GM23338 (cell line): ENCODE data around the gene PLA2G6. TPM values are rescaled to one million over a fixed set of nuclear protein-coding genes. Genes with fewer than 3 reads are reported as not detected.

Experiments
- ATAC-seq: fragments of 200-7000 bp; cut with Tn5 transposase; 3 replicates; pipeline ENCODE4 v1.9.1; 2020
- DNase-seq: peaks from one replicate; pipeline ENCODE4 v3.0.0-alpha.2; 2015; ENCODE audit warnings: low spot score
- H2AFZ ChIP-seq: fragments of 200-600 bp; sonication (generic); 2 replicates; pipeline ENCODE4 v1.8.0; 2016; ENCODE audit warnings: antibody characterized with exemption, mild to moderate bottlenecking, moderate library complexity
- H3F3A ChIP-seq: fragments of 200-600 bp; sonication (generic); replicated peaks from 2 replicates; pipeline ENCODE4 v1.8.0; 2017; ENCODE audit warnings: antibody characterized with exemption, mixed run types, low read depth
- H3K27ac ChIP-seq: fragments of 200-600 bp; sonication (generic); 2 replicates; pipeline ENCODE4 v1.6.1; 2016; ENCODE audit warnings: low read depth
- H3K27me3 ChIP-seq: fragments of 200-600 bp; sonication (generic); 2 replicates; pipeline ENCODE4 v1.8.0; 2016; ENCODE audit warnings: mild to moderate bottlenecking, mixed run types, moderate library complexity; ENCODE audit not compliant: insufficient read depth
- H3K36me3 ChIP-seq: fragments of 200-600 bp; sonication (generic); 2 replicates; pipeline ENCODE4 v1.8.0; 2016; ENCODE audit warnings: mild to moderate bottlenecking; ENCODE audit not compliant: insufficient read depth
- H3K4me1 ChIP-seq: fragments of 200-600 bp; sonication (generic); 2 replicates; pipeline ENCODE4 v1.8.0; 2016; ENCODE audit warnings: mild to moderate bottlenecking, moderate library complexity; ENCODE audit not compliant: insufficient read depth
- H3K4me2 ChIP-seq: fragments of 200-600 bp; sonication (generic); 2 replicates; pipeline ENCODE4 v1.7.1; 2017; ENCODE audit warnings: mixed run types
- H3K4me3 ChIP-seq: fragments of 200-600 bp; sonication (generic); 2 replicates; pipeline ENCODE4 v1.6.1; 2016; ENCODE audit warnings: mixed run types
- H3K79me2 ChIP-seq: fragments of 200-600 bp; sonication (generic); replicated peaks from 2 replicates; pipeline ENCODE4 v1.8.0; 2017; ENCODE audit warnings: mild to moderate bottlenecking; ENCODE audit not compliant: insufficient read depth
- H3K9me2 ChIP-seq: fragments of 200-600 bp; sonication (generic); 2 replicates; pipeline ENCODE4 v1.8.0; 2017; ENCODE audit not compliant: insufficient read depth
- H4K20me1 ChIP-seq: fragments of 200-600 bp; sonication (generic); replicated peaks from 2 replicates; pipeline ENCODE4 v1.8.0; 2017; ENCODE audit warnings: mild to moderate bottlenecking; ENCODE audit not compliant: insufficient read depth
- H3K27ac Mint-ChIP-seq: 2 replicates; pipeline ENCODE4 v1.8.0; 2020; ENCODE audit warnings: inconsistent platforms, mild to moderate bottlenecking, moderate library complexity, mixed read lengths
- H3K27me3 Mint-ChIP-seq: 3 replicates; pipeline ENCODE4 v1.8.0; 2022; ENCODE audit warnings: low read depth, mild to moderate bottlenecking, moderate library complexity, mixed read lengths, inconsistent platforms; ENCODE audit not compliant: insufficient read depth, poor library complexity
- H3K36me3 Mint-ChIP-seq: 3 replicates; pipeline ENCODE4 v1.8.0; 2021; ENCODE audit warnings: low read depth, mild to moderate bottlenecking, inconsistent platforms, moderate library complexity, mixed read lengths
- H3K4me1 Mint-ChIP-seq: 3 replicates; pipeline ENCODE4 v1.8.0; 2020; ENCODE audit warnings: mild to moderate bottlenecking, inconsistent platforms, mixed read lengths
- H3K4me3 Mint-ChIP-seq: 3 replicates; pipeline ENCODE4 v1.8.0; 2021; ENCODE audit warnings: moderate library complexity, mild to moderate bottlenecking, inconsistent platforms, mixed read lengths
- H3K9me3 Mint-ChIP-seq: 3 replicates; pipeline ENCODE4 v1.8.0; 2020; ENCODE audit warnings: moderate library complexity, mild to moderate bottlenecking, inconsistent platforms, mixed read lengths
- CREB1 ChIP-seq: fragments of 250-450 bp; sonication (Bioruptor Pico); IDR thresholded peaks from 2 replicates; pipeline ENCODE4 v1.5.0; 2020; ENCODE audit warnings: low read depth, mild to moderate bottlenecking, moderate library complexity
- EZH2phosphoT487 ChIP-seq: fragments of 200-600 bp; sonication (generic); IDR thresholded peaks from one replicate; pipeline ENCODE4 v1.8.1; 2018; ENCODE audit warnings: antibody characterized with exemption; ENCODE audit not compliant: unreplicated experiment
- NANOG ChIP-seq: IDR thresholded peaks from 2 replicates; pipeline ENCODE4 v1.6.1; 2016; ENCODE audit warnings: antibody characterized with exemption, borderline replicate concordance
- ZNF114 ChIP-seq: fragments of 250-450 bp; sonication (Bioruptor Pico); IDR thresholded peaks from 2 replicates; pipeline ENCODE4 v1.5.0; 2020; ENCODE audit warnings: mild to moderate bottlenecking, moderate library complexity
- ZNF331 ChIP-seq: fragments of 250-450 bp; sonication (Bioruptor Pico); IDR thresholded peaks from 2 replicates; pipeline ENCODE4 v1.5.0; 2020; ENCODE audit warnings: low read depth, mild to moderate bottlenecking, moderate library complexity
- polyA plus RNA-seq: library from polyadenylated mRNA; unstranded; fragments of >200 nt; fragmentation: Nextera tagmentation; extraction: Ambion mirVana; gene quantifications from 2 replicates; pipeline ENCODE4 v1.2.1, GENCODE V29; 2016
- total RNA-seq: library from RNA; depleted of rRNA; stranded (reverse); fragments of >200 nt; shearing (Covaris generic); gene quantifications from 2 replicates; pipeline ENCODE4 v1.2.3, GENCODE V29; 2014
- TF ChIP-seq, protein P1 (sequence below), 2 experiments: fragments of 200-600 bp in 1 of 2; sonication (generic) in 1 of 2; conservative IDR thresholded peaks; 2 replicates each; pipeline versions ENCODE4 v1.5.1 to v1.6.1; 2016 to 2017; ENCODE audit warnings: antibody characterized with exemption in 2 of 2, low read depth in 2 of 2, mild to moderate bottlenecking in 2 of 2, moderate library complexity in 1 of 2
- TF ChIP-seq, protein P2 (sequence below): IDR thresholded peaks from 2 replicates; pipeline ENCODE4 v1.6.1; 2016; ENCODE audit warnings: antibody characterized with exemption
- TF ChIP-seq, protein P3 (sequence below): IDR thresholded peaks from one replicate; pipeline ENCODE4 v1.6.1; 2018; ENCODE audit warnings: antibody characterized with exemption; ENCODE audit not compliant: unreplicated experiment

Gene PLA2G6
- total and polyA plus RNA-seq, 2 experiments from 2014 or later: 4.5 to 12.6 TPM

DNA sequence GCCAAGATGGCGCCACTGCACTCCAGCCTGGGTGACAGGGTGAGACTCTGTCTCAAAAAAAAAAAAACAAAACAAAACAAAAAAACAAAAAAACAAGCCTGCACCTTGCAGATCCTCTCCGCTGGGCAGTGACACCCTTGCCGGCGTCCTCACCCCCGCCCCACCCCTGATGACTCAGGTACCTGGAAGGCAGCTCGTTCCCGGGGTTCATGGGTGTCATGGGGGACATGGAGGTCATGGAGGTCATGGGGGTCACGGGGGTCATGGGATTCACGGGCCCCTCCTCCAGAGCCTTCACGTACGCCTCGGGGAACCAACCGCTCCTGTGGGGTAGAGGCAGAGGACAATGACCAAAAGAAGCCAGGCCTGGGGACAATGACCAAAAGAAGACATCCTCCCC is 94.7 kb downstream of the PLA2G6 start:
- H3K27me3 Mint-ChIP-seq: peaks cover 16% of the 10 kb centered on the region
- DNase-seq: no peak
- 0 out of 2 replicates have a peak, but pooled peaks cover 5% of the 10 kb centered on the region for H3F3A ChIP-seq

DNA sequence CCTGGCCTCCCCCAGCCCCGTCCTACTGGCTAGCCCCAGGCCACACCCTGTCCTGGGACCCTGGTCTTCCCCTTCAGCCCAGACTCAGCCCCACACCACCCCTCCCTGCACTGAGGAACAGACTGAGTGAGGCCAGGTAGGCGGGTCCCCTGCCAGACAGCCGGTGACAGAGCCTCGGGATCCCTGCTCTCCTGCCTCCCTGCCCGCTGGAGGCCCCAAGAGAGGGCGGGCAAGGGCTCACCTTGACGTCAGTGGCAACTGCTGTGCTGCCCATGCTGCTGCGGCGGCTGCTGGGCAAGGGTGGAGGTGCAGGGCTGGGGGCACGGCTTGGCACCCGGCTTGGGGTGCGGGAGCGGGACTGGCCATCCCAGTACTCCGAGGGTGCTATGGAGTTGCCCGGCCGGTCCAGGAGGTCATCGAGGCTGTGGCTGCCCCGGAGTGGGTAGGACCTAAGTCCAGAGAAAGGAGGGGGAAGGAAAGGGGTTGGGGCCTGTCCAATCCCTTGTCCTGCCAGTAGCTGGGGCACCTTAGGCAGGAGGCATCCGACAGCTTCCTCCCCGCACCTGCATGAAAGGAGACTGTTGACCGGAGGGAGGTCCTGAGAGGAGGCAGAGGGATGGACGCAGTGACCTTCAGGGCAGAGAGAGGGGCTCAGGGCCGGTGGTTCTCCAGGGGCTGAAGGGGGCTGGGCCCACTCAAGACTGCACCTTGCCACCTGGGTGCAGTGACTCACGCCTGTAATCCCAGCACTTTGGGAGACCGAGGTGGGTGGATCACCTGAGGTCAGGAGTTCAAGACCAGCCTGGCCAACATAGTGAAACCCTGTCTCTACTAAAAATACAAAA is 95.4 kb downstream of the PLA2G6 start:
- H3K9me2 ChIP-seq: no peaks in the 10 kb centered on the region
- H3K4me1 Mint-ChIP-seq: peaks cover 12% of the 10 kb centered on the region; the same call in 2 of the 3 replicates
- H2AFZ ChIP-seq: no peak overlapping the region
- ATAC-seq (no peak; the same call in 2 of the 3 replicates), DNase-seq (peak; percentile 46)
- H3K27me3 ChIP-seq: peaks cover 24% of the 10 kb centered on the region
- H3K27ac Mint-ChIP-seq: no peak overlapping the region
- H3K9me3 Mint-ChIP-seq: no peaks in the 10 kb centered on the region
- H3K79me2 ChIP-seq: no peaks in the 10 kb centered on the region; the same call in 1 of the 2 replicates
- H3K36me3 ChIP-seq: no peaks in the 10 kb centered on the region
- H3K27me3 Mint-ChIP-seq: peaks cover 19% of the 10 kb centered on the region
- TF ChIP-seq ZNF331 (CRISPR knock-in tag): no peak
- TF ChIP-seq EZH2phosphoT487: no peak
- no peak for TF ChIP-seq NANOG
- TF ChIP-seq, protein P1, sequence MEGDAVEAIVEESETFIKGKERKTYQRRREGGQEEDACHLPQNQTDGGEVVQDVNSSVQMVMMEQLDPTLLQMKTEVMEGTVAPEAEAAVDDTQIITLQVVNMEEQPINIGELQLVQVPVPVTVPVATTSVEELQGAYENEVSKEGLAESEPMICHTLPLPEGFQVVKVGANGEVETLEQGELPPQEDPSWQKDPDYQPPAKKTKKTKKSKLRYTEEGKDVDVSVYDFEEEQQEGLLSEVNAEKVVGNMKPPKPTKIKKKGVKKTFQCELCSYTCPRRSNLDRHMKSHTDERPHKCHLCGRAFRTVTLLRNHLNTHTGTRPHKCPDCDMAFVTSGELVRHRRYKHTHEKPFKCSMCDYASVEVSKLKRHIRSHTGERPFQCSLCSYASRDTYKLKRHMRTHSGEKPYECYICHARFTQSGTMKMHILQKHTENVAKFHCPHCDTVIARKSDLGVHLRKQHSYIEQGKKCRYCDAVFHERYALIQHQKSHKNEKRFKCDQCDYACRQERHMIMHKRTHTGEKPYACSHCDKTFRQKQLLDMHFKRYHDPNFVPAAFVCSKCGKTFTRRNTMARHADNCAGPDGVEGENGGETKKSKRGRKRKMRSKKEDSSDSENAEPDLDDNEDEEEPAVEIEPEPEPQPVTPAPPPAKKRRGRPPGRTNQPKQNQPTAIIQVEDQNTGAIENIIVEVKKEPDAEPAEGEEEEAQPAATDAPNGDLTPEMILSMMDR (conservative IDR thresholded peaks at IDR 0.05; ENCODE audit: low read depth in 2 of 2): no peak
- no peak overlapping the region for H3K4me3 ChIP-seq
- H3K36me3 Mint-ChIP-seq: no peaks in the 10 kb centered on the region; the same call in 2 of the 3 replicates
- no peaks in the 10 kb centered on the region for H4K20me1 ChIP-seq
- peaks cover 30% of the 10 kb centered on the region; the same call in 1 of the 2 replicates for H3K4me1 ChIP-seq
- 0 out of 2 replicates have a peak, but pooled peaks cover 5% of the 10 kb centered on the region for H3F3A ChIP-seq
- H3K27ac ChIP-seq: no peak overlapping the region
- H3K4me2 ChIP-seq: no peak overlapping the region
- H3K4me3 Mint-ChIP-seq: no peak overlapping the region

More for the DNA sequence above, 94.7 kb downstream of the PLA2G6 start:
- H3K4me1 ChIP-seq: peaks cover 25% of the 10 kb centered on the region; the same call in 1 of the 2 replicates
- H3K9me3 Mint-ChIP-seq: no peaks in the 10 kb centered on the region
- no peaks in the 10 kb centered on the region; the same call in 1 of the 2 replicates for H3K79me2 ChIP-seq
- ATAC-seq: no peak
- H3K4me1 Mint-ChIP-seq: peaks cover 12% of the 10 kb centered on the region; the same call in 2 of the 3 replicates
- H2AFZ ChIP-seq: no peak overlapping the region
- no peak overlapping the region for H3K27ac ChIP-seq
- H3K36me3 ChIP-seq: no peaks in the 10 kb centered on the region
- peaks cover 17% of the 10 kb centered on the region for H3K27me3 ChIP-seq
- H3K36me3 Mint-ChIP-seq: no peaks in the 10 kb centered on the region; the same call in 2 of the 3 replicates
- no peak for TF ChIP-seq EZH2phosphoT487
- no peak for TF ChIP-seq ZNF114 (CRISPR knock-in tag)
- TF ChIP-seq CREB1 (CRISPR knock-in tag): no peak
- TF ChIP-seq NANOG: no peak
- TF ChIP-seq, protein P2, sequence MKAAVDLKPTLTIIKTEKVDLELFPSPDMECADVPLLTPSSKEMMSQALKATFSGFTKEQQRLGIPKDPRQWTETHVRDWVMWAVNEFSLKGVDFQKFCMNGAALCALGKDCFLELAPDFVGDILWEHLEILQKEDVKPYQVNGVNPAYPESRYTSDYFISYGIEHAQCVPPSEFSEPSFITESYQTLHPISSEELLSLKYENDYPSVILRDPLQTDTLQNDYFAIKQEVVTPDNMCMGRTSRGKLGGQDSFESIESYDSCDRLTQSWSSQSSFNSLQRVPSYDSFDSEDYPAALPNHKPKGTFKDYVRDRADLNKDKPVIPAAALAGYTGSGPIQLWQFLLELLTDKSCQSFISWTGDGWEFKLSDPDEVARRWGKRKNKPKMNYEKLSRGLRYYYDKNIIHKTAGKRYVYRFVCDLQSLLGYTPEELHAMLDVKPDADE: no peak
- TF ChIP-seq, protein P3, sequence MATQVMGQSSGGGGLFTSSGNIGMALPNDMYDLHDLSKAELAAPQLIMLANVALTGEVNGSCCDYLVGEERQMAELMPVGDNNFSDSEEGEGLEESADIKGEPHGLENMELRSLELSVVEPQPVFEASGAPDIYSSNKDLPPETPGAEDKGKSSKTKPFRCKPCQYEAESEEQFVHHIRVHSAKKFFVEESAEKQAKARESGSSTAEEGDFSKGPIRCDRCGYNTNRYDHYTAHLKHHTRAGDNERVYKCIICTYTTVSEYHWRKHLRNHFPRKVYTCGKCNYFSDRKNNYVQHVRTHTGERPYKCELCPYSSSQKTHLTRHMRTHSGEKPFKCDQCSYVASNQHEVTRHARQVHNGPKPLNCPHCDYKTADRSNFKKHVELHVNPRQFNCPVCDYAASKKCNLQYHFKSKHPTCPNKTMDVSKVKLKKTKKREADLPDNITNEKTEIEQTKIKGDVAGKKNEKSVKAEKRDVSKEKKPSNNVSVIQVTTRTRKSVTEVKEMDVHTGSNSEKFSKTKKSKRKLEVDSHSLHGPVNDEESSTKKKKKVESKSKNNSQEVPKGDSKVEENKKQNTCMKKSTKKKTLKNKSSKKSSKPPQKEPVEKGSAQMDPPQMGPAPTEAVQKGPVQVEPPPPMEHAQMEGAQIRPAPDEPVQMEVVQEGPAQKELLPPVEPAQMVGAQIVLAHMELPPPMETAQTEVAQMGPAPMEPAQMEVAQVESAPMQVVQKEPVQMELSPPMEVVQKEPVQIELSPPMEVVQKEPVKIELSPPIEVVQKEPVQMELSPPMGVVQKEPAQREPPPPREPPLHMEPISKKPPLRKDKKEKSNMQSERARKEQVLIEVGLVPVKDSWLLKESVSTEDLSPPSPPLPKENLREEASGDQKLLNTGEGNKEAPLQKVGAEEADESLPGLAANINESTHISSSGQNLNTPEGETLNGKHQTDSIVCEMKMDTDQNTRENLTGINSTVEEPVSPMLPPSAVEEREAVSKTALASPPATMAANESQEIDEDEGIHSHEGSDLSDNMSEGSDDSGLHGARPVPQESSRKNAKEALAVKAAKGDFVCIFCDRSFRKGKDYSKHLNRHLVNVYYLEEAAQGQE: no peak
- no peak overlapping the region for H3K4me2 ChIP-seq
- no peak overlapping the region for H3K4me3 Mint-ChIP-seq
- no peak overlapping the region for H3K27ac Mint-ChIP-seq
- no peak overlapping the region for H3K4me3 ChIP-seq
- H3K9me2 ChIP-seq: no peaks in the 10 kb centered on the region
- H4K20me1 ChIP-seq: no peaks in the 10 kb centered on the region
